NB4 (cell line): ENCODE data around the gene OR10A4.

Experiments used
- MYC ChIP-seq: IDR thresholded peaks from 2 replicates; pipeline ENCODE4 v1.6.1; 2011; ENCODE audit warnings: low read depth, low read length
- POLR2A ChIP-seq: IDR thresholded peaks from 2 replicates; pipeline ENCODE4 v1.6.1; 2011; ENCODE audit warnings: mild to moderate bottlenecking; ENCODE audit not compliant: insufficient read length; ENCODE audit errors: extremely low read depth
- TF ChIP-seq, protein P1 (sequence below): IDR thresholded peaks from one replicate; pipeline ENCODE4 v1.5.1; 2012; ENCODE audit warnings: low read depth, low read length
- TF ChIP-seq, protein P2 (sequence below): IDR thresholded peaks from 2 replicates; pipeline ENCODE4 v1.6.1; 2011; ENCODE audit warnings: low read depth, low read length

DNA sequence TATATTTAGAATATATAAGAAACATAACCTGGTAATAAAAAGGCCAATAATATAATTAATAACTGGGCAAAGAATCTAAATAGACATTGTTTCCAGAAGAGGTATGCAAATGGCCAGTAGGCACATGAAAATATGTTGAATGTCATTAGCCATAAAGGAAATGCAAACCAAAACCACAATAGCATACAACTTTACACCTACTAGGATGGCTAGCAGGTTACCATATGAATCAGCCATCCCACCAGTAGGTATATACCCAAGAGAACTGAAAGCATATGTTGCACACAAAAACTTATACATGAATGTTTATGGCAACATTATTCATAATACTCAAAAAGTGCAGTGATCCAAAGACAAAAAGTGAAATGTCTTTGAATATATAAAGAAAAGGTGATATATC, 18.6 kb downstream of the OR10A4 start:
- TF ChIP-seq, protein P1, sequence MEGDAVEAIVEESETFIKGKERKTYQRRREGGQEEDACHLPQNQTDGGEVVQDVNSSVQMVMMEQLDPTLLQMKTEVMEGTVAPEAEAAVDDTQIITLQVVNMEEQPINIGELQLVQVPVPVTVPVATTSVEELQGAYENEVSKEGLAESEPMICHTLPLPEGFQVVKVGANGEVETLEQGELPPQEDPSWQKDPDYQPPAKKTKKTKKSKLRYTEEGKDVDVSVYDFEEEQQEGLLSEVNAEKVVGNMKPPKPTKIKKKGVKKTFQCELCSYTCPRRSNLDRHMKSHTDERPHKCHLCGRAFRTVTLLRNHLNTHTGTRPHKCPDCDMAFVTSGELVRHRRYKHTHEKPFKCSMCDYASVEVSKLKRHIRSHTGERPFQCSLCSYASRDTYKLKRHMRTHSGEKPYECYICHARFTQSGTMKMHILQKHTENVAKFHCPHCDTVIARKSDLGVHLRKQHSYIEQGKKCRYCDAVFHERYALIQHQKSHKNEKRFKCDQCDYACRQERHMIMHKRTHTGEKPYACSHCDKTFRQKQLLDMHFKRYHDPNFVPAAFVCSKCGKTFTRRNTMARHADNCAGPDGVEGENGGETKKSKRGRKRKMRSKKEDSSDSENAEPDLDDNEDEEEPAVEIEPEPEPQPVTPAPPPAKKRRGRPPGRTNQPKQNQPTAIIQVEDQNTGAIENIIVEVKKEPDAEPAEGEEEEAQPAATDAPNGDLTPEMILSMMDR, result no peak
- TF ChIP-seq, protein P2, sequence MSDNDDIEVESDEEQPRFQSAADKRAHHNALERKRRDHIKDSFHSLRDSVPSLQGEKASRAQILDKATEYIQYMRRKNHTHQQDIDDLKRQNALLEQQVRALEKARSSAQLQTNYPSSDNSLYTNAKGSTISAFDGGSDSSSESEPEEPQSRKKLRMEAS, result no peak
- TF ChIP-seq POLR2A (no peak), MYC (no peak)
